NCI-H2029 (cell line): ENCODE data around the gene ALDH9A1.
"Not testable (repeated sequence)": the region's sequence is repeated elsewhere in the genome, so short reads cannot be mapped to it uniquely, and the experiment has no call there.

ENCODE experiments used
- DNase-seq: peaks from one replicate; lab custom pipeline; 2025; lab: John Stamatoyannopoulos, UW

ALDH9A1 gene

DNA sequence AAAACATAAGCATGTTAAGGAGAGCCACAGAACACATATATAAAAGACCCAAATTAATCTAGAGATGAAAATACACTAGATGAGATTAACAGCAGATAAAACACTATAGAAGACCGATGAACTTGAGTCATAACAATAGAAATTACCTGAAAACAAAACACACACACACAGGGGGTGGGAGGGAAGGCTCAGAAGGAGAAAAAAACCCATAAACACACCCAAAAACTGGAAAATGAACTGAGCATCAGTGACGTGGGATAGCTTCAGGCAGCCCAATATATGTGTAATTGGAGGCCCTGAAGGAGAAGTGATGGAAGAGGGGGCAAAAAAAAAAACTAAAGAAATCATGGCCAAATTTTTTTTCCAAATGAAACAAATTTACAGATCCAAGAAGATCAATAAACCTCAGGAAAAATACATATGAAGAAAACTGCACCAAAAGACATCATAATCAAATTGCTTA is 11.4 kb downstream of the ALDH9A1 start:
- DNase-seq, result no peak

DNA sequence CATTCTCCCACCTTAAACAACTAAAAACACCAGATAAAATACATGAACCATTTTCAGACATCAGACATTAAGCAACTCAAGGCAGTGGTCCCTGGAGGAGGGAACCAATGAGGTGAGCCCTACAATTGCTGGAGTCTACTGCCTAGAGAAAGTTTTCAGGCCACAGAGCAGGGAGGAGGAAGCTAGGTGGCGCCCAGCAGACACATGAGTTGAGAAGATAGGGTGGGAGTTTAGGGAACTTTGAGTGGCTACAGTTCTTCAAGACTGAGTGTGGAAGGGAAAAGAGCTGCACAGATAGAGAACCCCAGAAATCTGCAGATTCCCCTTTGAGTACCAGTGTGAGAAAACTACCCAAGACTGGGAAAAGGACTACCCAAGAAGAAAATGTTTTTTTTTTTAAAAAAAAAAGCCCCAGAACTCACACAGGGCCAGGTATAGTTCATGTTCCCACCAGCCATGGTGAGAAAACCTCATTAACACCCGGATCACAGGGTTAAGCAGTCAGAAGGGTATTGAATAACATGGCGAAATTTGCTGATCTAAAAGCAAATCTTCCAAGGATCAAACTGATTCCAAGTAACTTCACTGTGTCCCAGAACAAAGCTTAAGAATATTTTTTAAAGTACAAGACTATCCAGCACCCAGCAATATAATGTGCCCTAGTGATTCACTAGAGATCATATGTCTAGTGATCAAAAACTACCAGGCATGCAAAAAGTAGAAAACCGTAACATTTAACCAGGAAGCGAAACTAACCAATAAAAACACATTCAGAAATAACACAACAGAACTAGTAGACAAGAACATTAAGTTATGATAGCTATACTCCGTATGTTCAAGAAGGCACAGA is 12.0 kb downstream of the ALDH9A1 start:
- DNase-seq, result no peak

DNA sequence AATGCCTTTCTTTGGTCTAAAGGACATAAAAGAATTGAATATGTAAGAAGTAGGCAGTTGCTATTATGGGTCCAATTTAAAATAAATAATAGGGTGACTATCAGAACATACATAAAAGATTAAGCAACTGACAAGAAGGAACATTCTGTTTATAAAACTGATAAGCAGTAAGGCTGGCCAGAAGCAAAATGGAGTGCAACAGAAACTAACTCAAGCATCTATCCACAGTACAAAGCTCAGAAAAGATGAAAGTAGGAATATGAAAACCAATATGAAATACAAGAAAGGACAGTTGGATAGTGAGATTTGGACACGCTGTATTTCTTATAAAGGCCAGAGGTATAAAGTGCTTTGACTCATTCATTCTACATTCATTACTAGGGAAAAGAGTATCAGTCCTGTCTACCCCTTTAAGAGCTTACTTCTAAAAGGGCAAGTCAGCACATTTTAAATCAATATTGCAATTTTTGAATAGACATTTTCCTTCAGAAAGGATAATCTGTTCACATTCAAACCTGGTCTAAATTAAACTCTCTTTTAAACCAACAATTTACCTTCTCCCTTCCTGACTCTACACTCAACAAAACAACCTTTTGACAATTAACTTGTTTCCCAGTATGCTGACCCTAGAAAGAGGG is 14.4 kb downstream of the ALDH9A1 start:
- DNase-seq, result no peak

DNA sequence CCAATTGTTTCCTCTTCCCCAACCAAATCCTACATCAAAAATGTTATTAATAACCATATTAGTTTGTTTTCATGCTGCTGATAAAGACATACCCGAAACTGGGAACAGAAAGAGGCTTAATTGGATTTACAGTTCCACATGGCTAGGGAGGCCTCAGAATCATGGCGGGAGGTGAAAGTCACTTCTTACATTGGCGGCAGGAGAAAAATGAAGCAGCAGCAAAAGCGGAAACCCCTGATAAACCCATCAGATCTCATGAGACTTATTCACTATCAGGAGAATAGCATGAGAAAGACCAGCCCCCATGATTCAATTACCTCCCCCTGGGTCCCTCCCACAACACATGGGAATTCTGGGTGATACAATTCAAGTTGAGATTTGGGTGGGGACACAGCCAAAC is 17.6 kb downstream of the ALDH9A1 start:
- DNase-seq, result not testable (repeated sequence)

DNA sequence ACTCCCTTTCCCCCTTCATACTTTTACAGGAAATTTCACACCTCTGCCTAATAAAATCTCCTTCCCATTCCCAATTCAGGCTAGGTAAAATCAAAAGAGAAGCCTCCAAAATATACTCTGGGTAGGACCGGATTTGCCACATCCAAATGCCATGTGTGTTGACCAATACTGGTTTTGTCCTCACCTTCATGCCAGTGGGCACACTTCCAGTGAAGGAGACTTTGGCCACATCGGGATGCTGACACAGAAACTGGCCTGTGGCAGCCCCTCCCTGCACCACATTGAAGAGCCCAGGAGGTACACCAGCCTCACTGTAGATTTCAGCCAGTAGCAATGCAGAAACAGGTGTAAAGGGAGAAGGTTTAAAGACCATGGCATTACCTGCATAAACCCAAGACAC is 18.1 kb downstream of the ALDH9A1 start:
- DNase-seq, result no peak

DNA sequence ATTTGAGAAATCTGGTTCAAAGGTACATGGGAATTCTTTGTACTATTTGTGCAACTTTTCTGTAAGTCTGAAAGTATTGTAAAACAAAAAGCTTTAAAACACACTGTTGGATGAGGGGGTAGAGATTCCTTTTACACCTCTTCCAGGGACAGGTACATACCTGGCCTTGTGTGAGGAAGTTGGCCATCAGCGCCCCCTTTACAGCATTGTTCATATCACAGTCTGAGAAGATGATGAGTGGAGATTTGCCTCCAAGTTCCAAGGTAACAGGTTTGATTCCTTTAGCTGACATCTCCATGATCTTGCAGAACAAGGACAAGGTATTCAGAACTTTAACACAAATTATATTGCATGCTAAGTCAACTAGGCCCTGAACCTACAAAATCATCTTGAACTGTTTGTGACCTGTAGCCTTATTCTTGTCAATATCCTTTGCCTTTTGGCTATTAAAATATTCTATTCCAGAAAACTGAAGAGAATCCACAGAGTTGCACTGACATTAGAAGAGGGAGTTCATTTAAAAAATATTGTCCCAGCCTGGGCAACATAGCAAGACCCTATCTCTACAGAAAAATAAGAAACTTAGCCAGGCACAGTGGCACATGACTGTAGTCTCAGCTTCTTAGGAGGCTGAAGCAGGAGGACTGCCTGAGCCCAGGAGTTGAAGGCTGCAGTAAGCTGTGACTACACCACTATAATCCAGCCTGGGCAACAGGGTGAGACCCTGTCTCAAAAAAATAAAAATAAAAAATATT is 18.9 kb downstream of the ALDH9A1 start:
- DNase-seq, result no peak

DNA sequence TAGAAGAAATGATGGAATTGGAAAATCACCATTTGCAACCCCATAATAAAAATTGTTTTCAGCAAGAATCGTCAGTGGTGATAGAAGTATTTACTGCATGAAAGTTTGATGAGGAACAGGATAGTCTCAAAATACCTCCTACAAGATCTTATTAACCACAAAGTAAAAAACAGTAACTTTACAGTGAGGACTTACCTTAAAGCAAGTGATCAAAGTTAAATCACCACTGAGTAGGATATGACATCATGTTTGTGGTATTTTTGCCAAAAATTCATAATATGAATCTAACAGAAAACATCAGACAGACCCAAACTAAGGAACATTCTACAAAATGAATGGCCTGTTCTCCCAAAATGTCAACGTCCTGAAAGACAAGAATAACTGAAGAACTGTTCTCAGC is 19.9 kb downstream of the ALDH9A1 start:
- DNase-seq, result no peak

DNA sequence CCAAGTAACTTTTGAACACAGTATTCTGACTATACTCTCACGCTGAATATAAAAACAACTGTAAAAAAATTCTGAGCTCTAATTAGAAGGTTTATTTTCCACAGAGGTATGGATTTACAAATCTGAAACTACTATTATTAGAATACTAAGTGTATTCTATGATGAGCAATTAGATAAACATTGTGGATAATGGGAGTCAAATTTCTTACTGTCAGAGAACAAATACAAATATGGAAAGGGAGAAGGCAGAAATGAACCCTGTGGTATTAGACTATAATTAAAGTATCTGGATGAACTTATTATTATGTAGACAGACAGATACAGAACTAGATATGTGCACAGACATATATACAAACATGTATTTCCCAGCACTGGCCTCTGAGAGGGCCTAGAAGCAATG is 22.6 kb downstream of the ALDH9A1 start:
- no peak for DNase-seq

DNA sequence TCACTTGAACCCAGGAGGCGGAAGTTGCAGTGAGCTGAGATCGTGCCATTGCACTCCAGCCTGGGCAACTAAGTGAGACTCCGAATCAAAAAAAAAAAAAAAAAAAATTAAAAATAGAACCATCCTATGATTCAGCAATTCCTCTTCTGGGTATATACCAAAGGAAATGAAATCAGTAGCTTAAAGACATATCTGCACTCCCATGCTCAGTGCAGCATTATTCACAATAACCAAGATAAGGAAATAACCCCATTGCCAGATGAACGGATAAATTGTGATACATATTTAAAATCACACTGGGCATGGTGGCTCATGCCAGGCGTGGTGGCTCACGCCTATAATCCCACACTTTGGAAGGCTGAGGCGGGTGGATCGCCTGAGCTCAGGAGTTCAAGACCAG is 23.8 kb downstream of the ALDH9A1 start:
- no peak for DNase-seq

DNA sequence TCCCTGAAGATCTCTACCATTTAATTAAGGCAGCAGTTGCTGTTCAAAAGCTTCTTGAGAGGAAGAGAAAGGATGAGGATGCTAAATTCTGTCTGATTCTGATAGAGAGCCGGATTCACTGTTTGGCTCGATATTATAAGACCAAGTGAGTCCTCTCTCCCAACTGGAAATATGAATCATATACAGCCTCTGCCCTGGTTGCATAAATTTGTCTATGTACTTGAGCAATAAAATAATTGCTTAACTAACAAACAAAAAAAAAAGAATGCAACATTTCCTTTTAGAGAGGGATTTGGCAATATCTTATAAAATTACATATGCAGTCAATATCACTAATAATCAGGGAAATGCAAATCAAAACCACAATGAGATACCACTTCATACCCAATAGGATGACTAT is 26.8 kb downstream of the ALDH9A1 start:
- DNase-seq, result no peak

DNA sequence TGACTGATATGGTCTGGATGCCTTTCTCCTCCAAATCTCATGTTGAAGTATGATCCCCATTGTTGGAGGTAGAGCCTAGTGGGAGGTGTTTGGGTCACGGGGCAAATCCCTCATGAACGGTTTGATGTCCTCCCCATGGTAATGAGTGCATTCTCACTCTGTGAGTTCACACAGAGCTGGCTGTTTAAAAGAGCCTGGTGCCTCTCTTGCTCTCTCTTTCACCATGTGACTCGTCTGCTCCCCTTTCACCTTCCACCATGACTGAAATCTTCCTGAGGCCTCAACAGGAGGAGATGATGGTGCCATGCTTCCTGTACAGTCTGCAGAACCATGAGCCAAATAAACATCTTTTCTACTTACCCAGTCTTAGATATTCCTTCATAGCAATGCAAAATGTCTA is 30.2 kb downstream of the ALDH9A1 start:
- DNase-seq, result no peak

DNA sequence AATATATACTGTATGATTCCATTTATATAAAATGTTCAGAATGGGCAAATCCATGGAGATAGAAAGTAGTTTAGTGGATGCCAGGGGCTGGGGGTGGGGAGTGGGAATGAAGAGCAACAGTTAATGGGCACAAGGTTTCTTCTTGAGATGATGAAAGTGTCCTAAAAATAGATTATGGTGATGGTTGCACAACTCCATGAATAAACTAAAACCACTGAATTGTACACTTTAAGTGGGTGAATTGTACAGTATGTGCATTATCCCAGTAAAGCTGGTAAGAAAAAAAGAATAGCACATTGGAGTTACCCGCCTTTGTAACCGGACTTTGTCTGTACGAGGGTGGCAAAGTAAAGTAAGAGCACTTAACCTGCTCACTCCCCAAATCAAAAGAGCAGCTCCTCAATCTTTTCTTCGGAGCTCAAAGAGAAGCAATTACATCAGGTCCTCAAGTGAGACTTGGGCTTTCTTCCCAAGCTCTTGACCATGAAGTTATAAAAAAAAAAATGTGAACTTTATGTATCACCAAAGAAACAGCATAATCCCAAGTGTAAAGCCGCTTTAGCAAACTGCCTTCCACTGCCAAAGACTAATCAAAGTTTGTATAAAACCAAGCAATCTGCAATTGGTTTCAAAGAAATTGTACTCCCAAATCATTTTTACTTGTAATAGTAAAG is 32.1 kb downstream of the ALDH9A1 start:
- no peak for DNase-seq

DNA sequence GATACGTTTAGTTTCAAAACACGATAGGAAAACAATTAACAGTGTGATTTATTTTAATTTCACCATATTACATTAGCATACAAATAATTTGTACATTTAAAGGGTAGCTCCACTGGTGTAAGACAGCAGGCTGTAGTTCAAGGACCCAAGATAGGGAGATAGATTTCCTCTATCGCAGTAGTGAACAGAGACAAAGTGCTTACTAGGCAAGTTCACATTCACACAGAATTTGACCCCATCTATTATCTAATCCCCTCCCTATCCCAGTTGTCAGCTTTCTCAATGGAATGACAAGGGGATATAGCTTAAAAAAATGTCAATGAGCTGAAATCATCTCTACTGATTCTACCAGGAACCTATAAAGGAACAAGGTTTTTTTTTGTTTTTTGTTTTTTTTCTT is 36.2 kb downstream of the ALDH9A1 start:
- no peak for DNase-seq

DNA sequence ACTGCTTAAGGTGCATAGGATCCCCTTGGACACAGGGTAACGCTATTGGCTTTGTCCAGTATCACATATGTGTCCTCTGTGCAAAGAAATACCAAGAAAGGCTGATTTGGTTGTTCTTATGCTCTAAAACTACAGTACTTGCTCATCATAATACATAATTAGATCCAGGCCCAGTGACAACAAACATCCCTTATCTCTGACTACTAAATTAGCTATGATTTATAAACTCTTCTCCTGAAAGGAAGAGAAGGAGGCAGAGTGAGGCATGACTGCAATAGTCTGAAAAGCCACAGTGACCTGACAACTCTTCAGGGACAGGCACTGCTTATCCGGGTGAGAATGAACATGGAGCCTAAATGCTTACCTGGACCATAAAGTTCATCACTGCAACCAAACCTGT is 36.7 kb downstream of the ALDH9A1 start:
- no peak for DNase-seq

DNA sequence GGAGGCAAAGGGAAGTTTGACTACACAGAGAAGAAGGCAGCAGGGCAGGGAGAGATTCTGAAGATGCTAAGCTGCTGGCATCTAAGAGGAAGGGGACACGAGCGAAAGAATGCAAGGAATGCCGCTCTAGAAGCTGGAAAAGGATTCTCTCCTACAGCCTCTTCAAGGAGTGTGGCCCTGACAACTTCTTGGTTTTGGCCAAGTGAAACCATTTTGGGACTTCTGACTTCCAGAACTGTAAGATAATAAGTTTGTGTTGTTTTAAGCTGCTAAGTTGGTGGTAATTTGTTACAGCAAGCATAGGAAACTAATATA is 38.8 kb downstream of the ALDH9A1 start:
- DNase-seq, result no peak

DNA sequence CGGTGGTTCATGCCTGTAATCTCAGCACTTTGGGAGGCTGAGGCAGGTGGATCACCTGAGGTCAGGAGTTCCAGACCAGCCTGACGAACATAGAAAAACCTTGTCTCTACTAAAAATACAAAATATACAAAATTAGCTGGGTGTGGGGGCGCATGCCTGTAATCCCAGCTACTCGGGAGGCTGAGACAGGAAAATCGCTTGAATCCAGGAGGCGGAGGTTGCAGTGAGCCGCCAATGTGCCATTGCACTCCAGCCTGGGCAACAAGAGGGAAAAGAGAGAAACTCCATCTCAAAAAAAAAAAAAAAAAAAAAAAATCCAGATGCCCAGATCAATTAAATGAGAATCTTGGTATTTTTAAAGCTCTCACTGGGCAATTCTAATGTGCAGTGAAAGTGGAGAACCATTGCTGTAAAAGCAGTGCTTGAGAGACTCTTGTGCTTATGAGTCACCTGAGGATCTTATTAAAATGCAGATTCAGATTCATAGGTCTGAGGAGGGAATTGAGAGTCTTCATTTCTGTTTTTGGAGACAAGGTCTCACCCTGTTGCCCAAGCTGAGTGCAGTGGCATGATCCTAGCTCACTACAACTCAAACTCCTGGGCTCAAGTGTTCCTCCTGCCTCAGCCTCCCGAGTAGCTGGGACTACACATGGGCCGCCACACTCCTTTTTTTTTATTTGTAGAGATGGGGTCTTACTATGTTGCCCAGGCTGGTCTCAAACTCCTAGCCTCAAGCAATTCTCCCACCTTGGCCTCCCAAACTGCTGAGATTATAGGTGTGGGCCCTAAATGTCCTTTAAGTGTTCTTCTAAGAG is 39.4 kb downstream of the ALDH9A1 start:
- not testable (repeated sequence) for DNase-seq

DNA sequence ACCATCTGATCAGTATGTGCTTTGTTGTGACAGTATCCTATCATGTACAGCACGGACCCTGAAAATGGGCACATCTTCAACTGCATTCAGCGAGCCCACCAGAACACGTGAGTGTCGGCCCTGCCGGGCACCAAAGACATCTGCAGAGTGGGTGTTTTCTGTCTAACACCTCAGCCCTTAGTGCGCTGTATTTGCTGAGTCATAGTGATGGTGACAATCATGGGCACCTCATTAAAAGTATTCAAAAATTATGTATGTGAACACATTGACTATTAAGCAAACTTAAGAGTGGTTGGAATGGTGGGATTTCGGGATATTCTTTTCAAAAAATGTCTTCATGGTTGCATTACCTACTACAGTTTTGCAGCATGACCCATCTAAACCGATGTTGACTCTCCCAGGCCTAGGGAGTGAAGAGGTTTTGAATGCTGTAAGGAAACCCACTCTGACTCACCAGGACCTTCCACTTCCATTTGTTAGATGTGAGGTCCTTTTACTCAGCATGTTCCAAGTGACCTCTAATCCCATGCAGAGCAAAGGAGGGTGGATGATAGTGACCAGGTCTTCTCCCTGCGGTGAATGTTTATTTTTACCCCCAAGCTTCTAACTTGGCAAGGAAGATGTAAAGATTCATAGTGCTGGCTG is 47.3 kb downstream of the ALDH9A1 start:
- DNase-seq, result no peak

DNA sequence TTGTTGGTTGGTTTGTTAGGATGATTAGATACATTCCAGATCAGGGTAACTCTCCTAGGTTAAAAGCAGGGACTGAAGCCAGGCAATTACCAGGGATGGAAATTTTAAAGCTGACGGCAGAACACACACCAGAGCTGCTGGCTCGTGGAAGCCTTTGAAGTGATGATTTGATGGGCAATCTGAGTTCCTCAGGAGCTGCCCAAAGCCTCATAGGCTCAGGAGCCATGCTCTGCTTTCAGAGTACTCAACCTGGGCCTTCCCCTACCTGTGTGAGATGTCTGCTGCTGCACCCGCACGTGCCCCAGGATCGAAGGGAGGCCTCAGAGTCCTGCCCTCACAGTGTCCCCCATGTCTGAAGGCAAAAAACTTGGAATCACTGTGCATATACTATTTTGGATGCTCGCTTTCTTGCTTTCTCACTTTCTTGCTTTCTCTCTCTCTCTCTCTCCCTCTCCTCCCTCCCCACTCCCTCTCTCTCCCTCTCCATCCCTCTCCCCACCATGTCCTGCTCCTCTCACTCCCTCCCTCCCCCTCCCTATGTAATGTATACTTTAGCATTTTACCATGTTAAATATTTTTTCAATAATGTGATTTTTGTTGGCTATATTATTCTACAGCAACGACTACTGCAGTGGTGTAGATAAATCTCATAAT is 49.3 kb downstream of the ALDH9A1 start:
- no peak for DNase-seq

DNA sequence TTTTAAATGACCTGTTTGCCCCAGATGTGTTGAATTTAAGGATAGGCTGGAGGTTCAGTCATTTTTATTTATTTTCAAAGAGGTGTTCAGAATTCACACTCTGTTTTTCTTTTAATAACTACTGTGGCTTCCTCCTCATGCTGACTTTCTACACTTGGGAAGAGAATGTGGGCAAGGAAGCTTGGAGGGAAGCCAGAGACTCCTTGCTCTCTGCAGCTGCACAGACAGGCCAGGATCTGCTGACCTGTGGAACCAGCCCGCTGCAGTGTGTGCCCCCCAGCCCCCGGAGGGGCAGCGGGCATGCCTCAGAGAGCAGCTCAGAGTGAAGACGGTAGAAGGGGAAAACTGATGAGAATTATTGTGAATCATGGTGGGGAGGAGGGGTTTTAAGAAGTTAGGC is 50.4 kb downstream of the ALDH9A1 start:
- DNase-seq, result no peak

DNA sequence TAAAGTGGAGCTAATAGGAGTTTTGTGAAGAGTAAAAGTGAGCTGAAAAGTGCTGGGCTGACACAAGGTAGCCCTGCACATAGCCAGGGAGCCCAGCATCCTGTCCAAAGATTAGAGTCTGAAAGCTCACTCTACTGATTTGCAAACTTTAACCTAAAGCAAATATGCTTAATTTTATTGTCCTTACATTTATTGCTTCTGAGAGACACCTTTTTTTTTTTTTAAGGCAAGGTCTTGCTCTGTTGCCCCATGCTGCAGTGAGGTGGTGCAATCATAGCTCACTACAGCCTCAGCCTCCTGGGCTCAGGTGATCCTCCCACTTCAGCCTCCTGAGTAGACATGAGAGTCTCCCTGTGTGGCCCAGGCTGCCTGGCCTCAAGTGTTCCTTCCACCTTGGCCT is 50.8 kb downstream of the ALDH9A1 start:
- no peak for DNase-seq
